ENCODE data around the gene F12.

F12 gene

GRCh38 chr5:177387405-177387804 is 22.0 kb downstream of the F12 start:
- TF ChIP-seq ISL1 (CRISPR knock-in tag; IDR thresholded peaks at IDR 0.05) (no peak), OSR1 (CRISPR knock-in tag; IDR thresholded peaks at IDR 0.05) (no peak), ZFP30 (CRISPR knock-in tag; IDR thresholded peaks at IDR 0.05) (no peak), ZFP3 (CRISPR knock-in tag; IDR thresholded peaks at IDR 0.05) (no peak), TSHZ2 (CRISPR knock-in tag; IDR thresholded peaks at IDR 0.05) (no peak)
- ATAC-seq: no peak

- TF ChIP-seq TCF4 (CRISPR knock-in tag; IDR thresholded peaks at IDR 0.05; ENCODE audit: borderline replicate concordance): no peak
- no peak for TF ChIP-seq ZFP3 (CRISPR knock-in tag; IDR thresholded peaks at IDR 0.05)
- TF ChIP-seq CSRNP3 (CRISPR knock-in tag; IDR thresholded peaks at IDR 0.05): no peak
- no peak for TF ChIP-seq ZNF70 (CRISPR knock-in tag; IDR thresholded peaks at IDR 0.05)
- no peak for TF ChIP-seq OSR1 (CRISPR knock-in tag; IDR thresholded peaks at IDR 0.05)
- no peak for TF ChIP-seq ZFP30 (CRISPR knock-in tag; IDR thresholded peaks at IDR 0.05)
- TF ChIP-seq PATZ1 (CRISPR knock-in tag; IDR thresholded peaks at IDR 0.05; ENCODE audit: borderline replicate concordance): no peak
- TF ChIP-seq TOX (CRISPR knock-in tag; IDR thresholded peaks at IDR 0.05; ENCODE audit: borderline replicate concordance): no peak
- TF ChIP-seq POU6F1 (CRISPR knock-in tag; IDR thresholded peaks at IDR 0.05; ENCODE audit: borderline replicate concordance, low read depth): no peak
- TF ChIP-seq ZNF8 (CRISPR knock-in tag; IDR thresholded peaks at IDR 0.05): no peak
- TF ChIP-seq ZC3H10 (CRISPR knock-in tag; IDR thresholded peaks at IDR 0.05): no peak
- ATAC-seq: no peak
Measured at GRCh38 chr5:177386542-177386941, 22.8 kb downstream of the F12 start.

- TF ChIP-seq PPARA (CRISPR knock-in tag; IDR thresholded peaks at IDR 0.05; ENCODE audit: borderline replicate concordance): no peak
- TF ChIP-seq RARB (CRISPR knock-in tag; IDR thresholded peaks at IDR 0.05): no peak
- TF ChIP-seq TCF4 (CRISPR knock-in tag; IDR thresholded peaks at IDR 0.05; ENCODE audit: borderline replicate concordance): no peak
- no peak for TF ChIP-seq CREB5 (CRISPR knock-in tag; IDR thresholded peaks at IDR 0.05; ENCODE audit: low read depth)
- no peak for TF ChIP-seq POU6F1 (CRISPR knock-in tag; IDR thresholded peaks at IDR 0.05; ENCODE audit: borderline replicate concordance, low read depth)
- TF ChIP-seq SNAI2 (CRISPR knock-in tag; IDR thresholded peaks at IDR 0.05): no peak
- no peak for TF ChIP-seq CSRNP3 (CRISPR knock-in tag; IDR thresholded peaks at IDR 0.05)
- ATAC-seq: no peak
Measured at GRCh38 chr5:177385720-177386119, 23.6 kb downstream of the F12 start.

Data from SK-N-SH treated with all-trans-retinoic acid at 6 μM for 48 hours (cell line).